HEK293T (cell line): ENCODE data around the gene EIF5A.
"Not testable (repeated sequence)": the region's sequence is repeated elsewhere in the genome, so short reads cannot be mapped to it uniquely, and the experiment has no call there.

ENCODE experiments used
- CTCF ChIA-PET: fragments of 350-600 bp; formaldehyde crosslinking; extraction: SDS; loops from one replicate; lab custom pipeline; 2021; ENCODE audit warnings: antibody characterized with exemption, inconsistent platforms; lab: Yijun Ruan, JAX
- POLR2A ChIA-PET: fragments of 350-600 bp; formaldehyde crosslinking; extraction: SDS; loops from one replicate; lab custom pipeline; 2020; ENCODE audit warnings: antibody characterized with exemption, inconsistent platforms; lab: Yijun Ruan, JAX
- DNase-seq: peaks from one replicate; pipeline ENCODE4 v3.0.0; 2012; ENCODE audit warnings: mixed read lengths; ENCODE audit errors: extremely low spot score
- ARNT ChIP-seq: fragments of 450-650 bp; IDR thresholded peaks from 2 replicates; pipeline ENCODE4 v1.6.1; 2017; ENCODE audit warnings: mild to moderate bottlenecking
- BHLHE40 ChIP-seq: fragments of 450-650 bp; IDR thresholded peaks from 2 replicates; pipeline ENCODE4 v1.6.1; 2016; ENCODE audit warnings: mild to moderate bottlenecking, moderate library complexity, borderline replicate concordance
- CTBP1 ChIP-seq: fragments of 450-650 bp; IDR thresholded peaks from 2 replicates; pipeline ENCODE4 v1.6.1; 2016; ENCODE audit warnings: borderline replicate concordance
- ELF4 ChIP-seq: fragments of 450-650 bp; IDR thresholded peaks from 2 replicates; pipeline ENCODE4 v1.6.1; 2017; ENCODE audit warnings: antibody characterized with exemption
- FOXA1 ChIP-seq: fragments of 450-650 bp; IDR thresholded peaks from 2 replicates; pipeline ENCODE4 v1.6.1; 2016; ENCODE audit warnings: mild to moderate bottlenecking
- FOXK2 ChIP-seq: fragments of 450-650 bp; IDR thresholded peaks from 2 replicates; pipeline ENCODE4 v1.6.1; 2016; ENCODE audit warnings: mild to moderate bottlenecking
- FOXM1 ChIP-seq: fragments of 450-650 bp; IDR thresholded peaks from 2 replicates; pipeline ENCODE4 v1.6.1; 2017; ENCODE audit warnings: mild to moderate bottlenecking, borderline replicate concordance
- HDGF ChIP-seq: fragments of 450-650 bp; IDR thresholded peaks from 2 replicates; pipeline ENCODE4 v1.6.1; 2017; ENCODE audit warnings: antibody characterized with exemption, borderline replicate concordance
- L3MBTL2 ChIP-seq: fragments of 450-650 bp; conservative IDR thresholded peaks from 2 replicates; pipeline ENCODE4 v1.6.1; 2016; ENCODE audit warnings: mild to moderate bottlenecking
- LEF1 ChIP-seq: fragments of 450-650 bp; IDR thresholded peaks from 2 replicates; pipeline ENCODE4 v1.6.1; 2017; ENCODE audit warnings: mild to moderate bottlenecking, borderline replicate concordance
- NFRKB ChIP-seq: fragments of 450-650 bp; IDR thresholded peaks from 2 replicates; pipeline ENCODE4 v1.6.1; 2016; ENCODE audit warnings: mild to moderate bottlenecking, moderate library complexity
- SP1 ChIP-seq: fragments of 450-650 bp; IDR thresholded peaks from 2 replicates; pipeline ENCODE4 v1.6.1; 2017
- SUZ12 ChIP-seq: fragments of 450-650 bp; IDR thresholded peaks from 2 replicates; pipeline ENCODE4 v1.6.1; 2016; ENCODE audit warnings: mild to moderate bottlenecking
- TARDBP ChIP-seq: fragments of 450-650 bp; IDR thresholded peaks from 2 replicates; pipeline ENCODE4 v1.6.1; 2016
- ZNF384 ChIP-seq: fragments of 450-650 bp; IDR thresholded peaks from 2 replicates; pipeline ENCODE4 v1.6.1; 2016
- TF ChIP-seq, protein P1 (sequence below): fragments of 450-650 bp; IDR thresholded peaks from 2 replicates; pipeline ENCODE4 v1.6.1; 2016

The EIF5A gene

DNA sequence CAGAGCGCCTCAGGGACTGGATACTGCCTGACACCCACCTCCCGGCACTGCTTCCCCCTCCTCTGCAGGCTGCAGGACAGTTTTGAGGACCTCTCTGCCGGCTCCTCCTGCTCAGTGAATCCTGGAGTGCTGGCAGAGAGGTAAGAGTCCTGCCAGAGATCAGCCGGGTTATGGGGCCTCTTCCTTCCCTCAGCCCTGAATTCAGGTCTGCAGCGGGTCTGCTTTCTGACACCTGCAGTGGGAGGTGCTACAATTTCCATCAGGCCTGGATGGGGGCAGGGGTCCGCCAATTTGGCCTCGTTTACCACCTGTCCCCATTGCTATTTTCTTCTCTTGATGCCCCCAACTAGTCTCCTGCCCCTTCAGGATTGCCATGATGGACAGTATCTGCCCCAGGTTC, 24.7 kb downstream of the EIF5A start:
- POLR2A ChIA-PET = interaction anchor here (0.6 kb wide), 1 partner anchor 579 kb away, joined by 3 read pairs; no protein-coding TSS in a partner anchor
- DNase-seq = no peak
- CTCF ChIA-PET = no interaction called here
- TF ChIP-seq NFRKB (no peak), ELF4 (no peak), HDGF (no peak), LEF1 (no peak), BHLHE40 (no peak), FOXK2 (no peak), ZNF384 (no peak), FOXA1 (no peak), ARNT (no peak), SUZ12 (no peak), TARDBP (no peak), CTBP1 (no peak), L3MBTL2 (no peak), FOXM1 (no peak), SP1 (no peak)
- TF ChIP-seq, protein P1, sequence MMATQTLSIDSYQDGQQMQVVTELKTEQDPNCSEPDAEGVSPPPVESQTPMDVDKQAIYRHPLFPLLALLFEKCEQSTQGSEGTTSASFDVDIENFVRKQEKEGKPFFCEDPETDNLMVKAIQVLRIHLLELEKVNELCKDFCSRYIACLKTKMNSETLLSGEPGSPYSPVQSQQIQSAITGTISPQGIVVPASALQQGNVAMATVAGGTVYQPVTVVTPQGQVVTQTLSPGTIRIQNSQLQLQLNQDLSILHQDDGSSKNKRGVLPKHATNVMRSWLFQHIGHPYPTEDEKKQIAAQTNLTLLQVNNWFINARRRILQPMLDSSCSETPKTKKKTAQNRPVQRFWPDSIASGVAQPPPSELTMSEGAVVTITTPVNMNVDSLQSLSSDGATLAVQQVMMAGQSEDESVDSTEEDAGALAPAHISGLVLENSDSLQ = no peak

DNA sequence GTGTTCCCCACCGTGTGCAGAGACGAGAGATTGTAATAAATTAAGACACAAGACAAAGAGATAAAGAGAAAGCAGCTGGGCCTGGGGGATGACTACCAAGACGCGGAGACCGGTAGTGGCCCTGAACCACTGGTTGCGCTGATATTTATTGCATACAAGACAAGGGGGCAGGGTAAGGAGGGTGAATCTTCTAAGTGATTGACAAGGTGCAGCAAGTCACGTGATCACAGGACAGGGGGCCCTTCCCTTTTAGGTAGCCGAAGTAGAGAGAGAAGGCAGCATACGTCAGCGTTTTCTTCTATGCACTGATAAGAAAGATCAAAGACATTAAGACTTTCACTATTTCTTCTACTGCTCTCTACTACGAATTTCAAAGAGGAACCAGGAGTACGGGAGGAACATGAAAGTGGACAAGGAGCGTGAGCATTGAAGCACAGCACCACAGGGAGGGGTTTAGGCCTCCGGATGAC, 25.2 kb downstream of the EIF5A start:
- CTCF ChIA-PET, DNase-seq: not testable (repeated sequence)
- POLR2A ChIA-PET = interaction anchor here (0.6 kb wide), 1 partner anchor 579 kb away, joined by 3 read pairs; no protein-coding TSS in a partner anchor

DNA sequence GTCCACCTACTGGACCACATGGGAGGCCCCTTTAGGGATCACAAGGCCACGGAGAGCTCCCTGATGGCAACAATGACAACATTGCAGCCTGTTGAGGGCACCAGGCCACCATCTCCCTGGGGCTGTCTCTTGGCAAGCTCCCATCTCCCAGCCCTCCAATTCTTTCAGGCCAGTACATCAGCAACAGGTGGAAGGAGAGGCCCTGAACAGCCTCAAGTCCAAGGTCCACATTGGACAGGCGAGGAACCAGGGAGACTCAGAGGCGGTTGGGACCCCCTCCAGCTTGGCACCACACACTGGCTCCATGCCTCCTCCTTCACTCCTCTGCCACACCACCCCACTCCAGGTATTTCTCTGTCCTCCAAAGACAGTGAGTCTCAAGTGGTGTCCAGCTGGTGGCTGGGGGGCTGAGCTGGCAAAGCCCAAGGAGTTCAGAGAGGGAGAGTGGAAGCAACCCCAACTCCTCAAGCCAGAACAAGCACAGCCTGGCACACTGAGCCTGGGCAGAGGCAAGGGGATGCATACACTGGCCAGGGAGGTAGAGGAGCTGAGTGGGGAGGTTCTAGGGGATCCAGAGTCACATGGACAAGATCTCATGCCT, 27.6 kb downstream of the EIF5A start:
- CTCF ChIA-PET = no interaction called here
- no peak for DNase-seq
- TF ChIP-seq ZNF384 (no peak), L3MBTL2 (no peak), SP1 (no peak), ELF4 (no peak), BHLHE40 (no peak), FOXM1 (no peak), HDGF (no peak), ARNT (no peak), TARDBP (no peak), SUZ12 (no peak)
- TF ChIP-seq, protein P1 = no peak
- POLR2A ChIA-PET = no interaction called here

DNA sequence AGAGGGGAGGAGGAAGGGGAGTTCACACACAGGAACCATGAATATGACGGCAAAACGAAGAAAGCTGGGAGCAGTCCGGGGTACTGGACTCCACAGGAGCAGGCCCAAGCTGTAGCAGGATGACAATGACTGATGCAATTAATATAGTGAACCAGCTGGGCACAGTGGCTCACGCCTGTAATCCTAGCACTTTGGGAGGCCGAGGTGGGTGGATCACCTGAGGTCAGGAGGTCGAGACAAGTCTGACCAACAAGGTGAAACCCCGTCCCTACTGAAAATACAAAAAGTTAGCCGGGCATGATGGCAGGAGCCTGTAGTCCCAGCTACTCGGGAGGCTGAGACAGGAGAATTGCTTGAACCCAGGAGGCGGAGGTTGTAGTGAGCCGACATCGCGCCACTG, 28.3 kb downstream of the EIF5A start:
- DNase-seq, POLR2A ChIA-PET, CTCF ChIA-PET: not testable (repeated sequence)

DNA sequence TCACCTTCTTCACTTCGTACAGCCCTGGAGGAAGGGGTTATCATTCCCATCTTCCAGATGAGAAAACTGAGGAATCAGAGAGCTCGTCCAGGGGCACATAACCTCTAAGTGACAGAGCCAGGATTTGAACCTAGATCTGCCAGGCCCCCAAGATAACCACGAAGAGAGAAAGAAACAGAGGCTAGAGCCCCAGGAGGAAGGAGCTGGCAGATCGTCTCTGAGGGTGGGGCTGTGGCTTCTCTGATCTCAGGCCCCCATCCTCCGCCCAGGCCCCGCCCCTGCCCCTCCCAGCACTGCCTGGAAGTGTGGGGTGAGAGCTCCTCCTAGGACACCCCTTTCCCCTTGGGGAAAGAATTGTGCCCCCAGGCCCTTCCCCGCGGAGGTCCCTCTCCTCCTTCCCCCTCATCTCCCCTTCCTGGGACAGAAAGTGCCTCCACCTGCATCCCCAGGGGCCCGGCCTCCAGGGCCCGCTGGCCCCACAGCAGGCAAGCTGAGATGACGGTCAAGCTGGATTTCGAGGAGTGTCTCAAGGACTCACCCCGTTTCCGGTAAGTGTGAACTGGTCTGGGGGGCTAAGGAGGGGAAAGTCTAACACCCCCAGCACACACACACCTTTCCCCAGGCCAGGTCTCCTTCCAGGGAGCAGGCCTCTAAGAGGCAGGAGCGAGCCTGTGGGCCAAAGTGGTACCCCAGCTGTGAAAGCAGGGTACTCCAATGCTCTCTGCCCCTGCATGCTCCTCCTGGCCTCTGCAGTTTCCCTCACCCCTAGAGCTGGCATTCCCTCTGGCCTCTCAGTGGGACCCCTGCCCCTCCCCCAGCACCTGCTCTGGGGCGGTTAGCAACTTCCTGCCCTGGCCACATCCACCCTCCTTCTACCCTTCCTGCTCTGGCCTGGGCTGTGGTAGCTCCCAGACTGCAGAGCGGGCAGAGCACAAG, 29.1 kb downstream of the EIF5A start, which contains the start of gene ACAP1:
ACAP1 (plus strand) TSS at position 290 of the 936 bp plus-strand sequence; CDS start at position 496, 206 bp downstream.
- no peak for DNase-seq
- ChIA-PET POLR2A (no interaction called here), CTCF (no interaction called here)
- TF ChIP-seq FOXM1 (no peak), FOXA1 (no peak), ELF4 (no peak), BHLHE40 (no peak), NFRKB (no peak), L3MBTL2 (no peak), ARNT (no peak), FOXK2 (no peak), SP1 (no peak), HDGF (no peak), CTBP1 (no peak), SUZ12 (no peak), ZNF384 (no peak), TARDBP (no peak)
- TF ChIP-seq, protein P1 = no peak

DNA sequence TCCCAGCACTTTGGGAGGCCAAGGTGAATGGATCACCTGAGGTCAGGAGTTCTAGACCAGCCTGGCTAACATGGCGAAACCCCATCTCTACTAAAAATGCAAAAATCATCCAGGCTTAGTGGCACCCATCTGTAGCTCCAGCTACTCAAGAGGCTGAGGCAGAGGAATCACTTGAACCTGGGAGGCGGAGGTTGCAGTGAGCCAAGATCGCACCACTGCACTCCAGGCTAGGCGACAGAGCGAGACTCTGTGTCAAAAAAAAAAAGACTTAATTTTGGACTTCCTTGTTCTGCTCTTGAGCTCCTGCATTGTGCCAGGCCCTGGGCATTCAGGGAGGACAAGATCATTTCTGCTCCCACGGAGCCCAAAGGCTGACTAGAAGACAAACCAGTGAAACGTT, 30.2 kb downstream of the EIF5A start:
- CTCF ChIA-PET, DNase-seq: not testable (repeated sequence)
- POLR2A ChIA-PET = interaction anchor here (1.0 to 1.1 kb wide), 2 partner anchors 13 to 24 kb away, joined by 5 to 6 read pairs; no protein-coding TSS in a partner anchor

DNA sequence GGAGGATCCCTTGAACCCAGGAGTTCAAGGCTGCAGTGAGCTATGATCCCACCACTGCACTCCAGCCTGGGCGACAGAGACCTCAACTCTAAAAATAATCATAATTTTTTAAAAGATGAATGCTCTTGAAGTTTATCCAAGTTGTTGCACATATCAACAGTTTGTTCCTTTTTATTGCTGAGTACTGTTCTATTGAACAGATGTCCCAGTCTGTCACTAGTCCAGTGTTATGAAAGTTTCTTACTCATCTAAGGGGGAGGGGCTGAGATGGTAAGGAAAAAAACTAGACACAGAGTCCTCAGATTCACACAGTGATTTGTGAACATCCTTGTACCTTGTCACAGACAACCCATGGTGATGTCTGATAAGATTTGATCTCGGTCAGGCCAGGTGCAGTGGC, 32.8 kb downstream of the EIF5A start:
- POLR2A ChIA-PET = interaction anchor here (0.6 kb wide), 1 partner anchor 11 kb away, joined by 3 read pairs; no protein-coding TSS in a partner anchor
- TF ChIP-seq FOXA1 (no peak), FOXM1 (no peak), LEF1 (no peak), FOXK2 (no peak), SUZ12 (no peak)
- DNase-seq = no peak

More for the DNA sequence above, 32.8 kb downstream of the EIF5A start:
- CTCF ChIA-PET = no interaction called here
